ENCODE results near the gene HOXD8. TPM values are rescaled to one million over a fixed set of nuclear protein-coding genes. Genes with fewer than 3 reads are reported as not detected.

Gene HOXD8
- polyA plus RNA-seq, 1 donor from 2014 or later = not detected

DNA sequence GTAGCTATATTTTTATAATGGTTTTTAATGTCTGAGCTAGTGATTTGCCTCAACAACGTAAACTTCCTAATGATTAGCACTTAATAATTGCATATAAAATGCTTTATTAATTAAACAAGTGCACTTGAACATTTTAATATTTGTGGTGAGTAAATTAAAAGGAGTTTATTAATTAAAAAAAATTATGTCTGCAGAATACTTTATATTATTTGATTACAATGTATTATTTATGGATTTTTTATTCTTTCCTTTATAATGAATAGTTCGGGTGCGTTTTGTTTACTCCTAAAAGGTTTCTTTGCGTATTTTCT lies 2.3 kb downstream of the HOXD8 start:
- Mint-ChIP-seq H3K4me1 (peaks cover 13 to 21% (median 15%) of the 10 kb centered on the region in 3 donors), H3K27me3 (peaks cover 76% of the 10 kb centered on the region), H3K9me3 (peaks cover 0 to 5% (median 0%) of the 10 kb centered on the region in 3 donors), H3K36me3 (no peaks in the 10 kb centered on the region), H3K27ac (peak overlapping the region; percentile 10 to 97 (median 76)), H3K4me3 (peak overlapping the region in 2 of 4 donors; percentile 8 to 67)

DNA sequence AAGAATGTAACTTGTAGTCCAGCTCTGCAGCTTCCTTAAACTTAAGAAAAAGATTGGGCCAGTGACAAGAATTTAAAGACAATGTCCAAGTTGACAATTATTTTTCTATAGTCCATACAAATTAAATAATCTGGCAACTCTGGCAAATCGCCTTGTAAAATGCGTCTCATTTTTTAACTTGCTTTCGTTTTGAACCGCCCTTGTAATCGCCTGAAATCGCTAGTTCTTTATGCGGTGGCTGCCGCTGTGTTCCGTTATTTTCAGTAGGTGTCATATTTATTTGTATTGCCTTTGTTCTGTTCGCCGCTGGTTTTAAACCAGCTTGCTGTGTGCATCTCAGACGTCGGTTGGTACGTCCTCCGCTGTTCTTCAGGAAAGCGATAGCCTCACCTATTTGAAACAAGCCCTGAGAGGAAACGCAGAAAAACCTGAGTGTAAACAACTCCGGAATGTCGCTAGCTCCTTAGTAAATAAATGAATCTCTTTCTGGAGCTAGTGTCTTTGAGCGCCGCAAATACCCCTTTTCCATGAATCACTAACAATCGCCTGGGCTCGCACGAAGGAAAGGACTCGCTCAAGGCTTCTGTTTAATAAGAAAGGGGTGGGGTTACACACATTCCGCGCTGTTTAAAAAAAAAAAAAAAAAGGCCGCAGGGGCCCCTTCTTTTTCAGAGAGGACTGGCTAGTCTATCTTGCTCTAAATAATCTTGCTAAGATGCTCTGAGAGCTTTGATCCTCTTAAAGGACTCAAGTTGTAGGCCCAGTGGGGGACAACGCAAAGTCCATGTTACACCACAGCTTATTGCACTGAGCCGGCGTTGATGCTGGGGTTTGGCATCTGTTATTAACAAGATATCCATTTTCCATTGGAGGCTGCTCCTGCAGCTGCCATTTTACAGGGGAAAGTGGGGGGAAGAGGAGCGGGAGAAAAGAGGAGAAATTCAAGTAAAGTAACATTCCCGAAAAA lies 3.0 kb downstream of the HOXD8 start:
- peaks cover 0 to 9% (median 0%) of the 10 kb centered on the region in 3 donors for H3K9me3 Mint-ChIP-seq
- peak overlapping the region; percentile 64 to 97 (median 76) for H3K27ac Mint-ChIP-seq
- H3K4me1 Mint-ChIP-seq = peaks cover 13 to 16% (median 16%) of the 10 kb centered on the region in 3 donors
- peaks cover 76% of the 10 kb centered on the region for H3K27me3 Mint-ChIP-seq
- no peaks in the 10 kb centered on the region for H3K36me3 Mint-ChIP-seq
- H3K4me3 Mint-ChIP-seq = peak overlapping the region; percentile 13 to 82 (median 74)

DNA sequence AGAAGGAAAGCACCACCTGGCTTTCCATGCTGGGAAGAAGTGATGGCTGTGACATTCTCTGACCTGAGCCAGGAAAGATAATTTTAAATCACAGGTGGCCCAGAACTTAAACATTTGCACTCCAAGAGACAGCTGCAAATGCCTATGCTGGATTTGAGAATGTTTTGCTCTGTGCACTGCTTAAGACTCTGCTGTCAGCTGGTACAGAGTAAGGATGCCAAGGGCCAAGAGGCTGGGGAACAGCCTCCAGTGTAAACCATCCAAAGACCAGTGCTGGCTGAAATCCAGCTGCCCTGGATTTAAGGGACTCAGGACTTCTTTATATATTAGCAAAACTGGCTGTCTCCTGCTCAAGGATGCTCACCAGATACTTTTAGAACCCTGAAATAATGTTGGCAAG lies 3.9 kb downstream of the HOXD8 start:
- peaks cover 13 to 18% (median 13%) of the 10 kb centered on the region in 3 donors for H3K4me1 Mint-ChIP-seq

DNA sequence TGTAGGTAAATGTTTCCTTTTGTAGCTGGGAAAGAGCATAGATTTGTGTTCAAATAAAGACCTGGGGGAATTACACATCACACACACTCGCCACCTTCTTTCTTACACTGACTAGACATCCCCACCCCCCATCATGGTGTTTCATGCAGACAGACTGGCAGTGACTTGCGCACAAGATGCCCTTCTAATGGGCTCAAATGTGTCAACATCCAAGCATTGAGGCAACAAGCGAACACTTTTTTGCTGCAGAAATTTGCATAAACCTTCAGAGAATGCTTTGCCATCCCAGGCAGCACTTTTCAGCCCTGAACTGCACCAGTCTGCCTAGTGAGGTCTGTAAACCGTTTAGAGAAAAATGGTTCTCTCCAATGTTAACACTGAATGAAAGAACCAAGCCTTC lies 4.5 kb downstream of the HOXD8 start:
- Mint-ChIP-seq H3K27ac (peak overlapping the region in 1 of 3 donors; percentile 76), H3K4me3 (peak overlapping the region in 1 of 4 donors; percentile 13), H3K36me3 (peaks cover 1% of the 10 kb centered on the region), H3K4me1 (peaks cover 13 to 24% (median 16%) of the 10 kb centered on the region in 3 donors), H3K9me3 (peaks cover 0 to 9% (median 5%) of the 10 kb centered on the region in 3 donors), H3K27me3 (peaks cover 76% of the 10 kb centered on the region)

More for the DNA sequence above, 3.9 kb downstream of the HOXD8 start:
- H3K36me3 Mint-ChIP-seq = peaks cover 1% of the 10 kb centered on the region
- peak overlapping the region in 1 of 4 donors; percentile 28 for H3K4me3 Mint-ChIP-seq
- peak overlapping the region in 1 of 3 donors; percentile 76 for H3K27ac Mint-ChIP-seq
- peaks cover 77% of the 10 kb centered on the region for H3K27me3 Mint-ChIP-seq
- H3K9me3 Mint-ChIP-seq = peaks cover 0 to 9% (median 2%) of the 10 kb centered on the region in 3 donors

DNA sequence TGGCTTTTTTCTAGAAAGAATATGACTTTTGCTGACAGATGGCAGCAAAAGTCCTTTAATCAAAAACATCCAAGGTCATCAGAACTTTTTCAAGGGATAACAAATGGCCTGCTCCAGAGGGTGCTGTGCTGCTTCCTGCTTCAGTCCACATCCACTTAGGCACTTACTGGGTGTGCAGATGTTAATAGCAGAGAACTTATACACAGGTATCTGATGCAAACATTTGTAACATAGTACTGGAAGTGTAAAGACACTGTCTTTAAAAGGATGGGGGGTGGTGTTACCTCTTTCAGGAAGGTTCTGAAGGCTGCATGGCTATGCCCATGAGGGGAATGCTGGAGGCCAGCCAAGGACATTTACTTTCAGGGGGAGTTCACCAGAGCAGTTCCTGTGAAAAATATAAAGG lies 5.5 kb downstream of the HOXD8 start:
- Mint-ChIP-seq H3K4me1 (peaks cover 15 to 28% (median 20%) of the 10 kb centered on the region in 3 donors), H3K9me3 (peaks cover 0 to 15% (median 5%) of the 10 kb centered on the region in 3 donors), H3K4me3 (peak overlapping the region in 2 of 4 donors; percentile 47 to 73), H3K36me3 (peaks cover 1% of the 10 kb centered on the region), H3K27ac (peak overlapping the region in 1 of 3 donors; percentile 76), H3K27me3 (peaks cover 78% of the 10 kb centered on the region)

DNA sequence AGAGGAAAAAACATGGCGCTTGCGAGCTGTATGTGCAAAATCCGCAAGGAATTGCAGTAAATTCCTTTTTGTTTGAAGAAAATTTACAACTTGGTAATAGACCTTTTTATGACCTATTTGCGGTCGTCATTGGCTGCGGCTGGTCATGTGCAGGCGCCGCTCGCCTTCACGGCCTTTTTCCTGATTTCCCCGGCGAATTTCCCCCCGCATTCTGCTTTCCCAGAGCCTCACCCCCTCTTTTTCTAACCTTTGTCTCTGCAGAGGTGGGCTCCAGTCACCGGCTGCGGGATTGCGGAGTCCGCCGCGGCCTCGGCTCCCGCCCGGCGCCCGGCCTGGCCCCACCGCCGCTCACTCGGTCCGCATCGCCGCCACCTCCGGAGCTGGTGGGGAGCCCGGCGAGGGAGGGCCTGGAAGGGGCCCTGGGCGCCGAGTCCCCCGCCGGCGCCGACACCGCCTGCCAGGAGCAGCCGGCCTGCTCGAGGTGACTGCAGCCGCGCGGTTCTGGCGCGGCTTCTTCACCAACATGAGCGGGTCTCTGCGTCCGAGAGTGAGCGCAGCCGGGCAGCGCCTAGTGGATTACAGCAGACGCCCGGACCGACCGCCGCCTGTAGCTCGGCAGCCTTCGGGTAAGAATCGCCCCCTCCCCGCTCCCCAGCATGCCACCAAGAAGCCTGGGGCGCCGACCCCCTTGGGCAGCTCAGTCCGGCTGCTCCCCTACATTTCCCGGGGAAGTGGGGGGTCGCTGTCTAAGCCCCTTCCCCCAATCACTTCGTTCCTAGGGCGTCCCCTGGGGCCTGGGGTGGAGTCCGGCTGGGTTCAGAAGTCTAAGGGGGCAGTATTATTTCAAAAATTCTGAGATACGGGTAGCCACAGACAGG lies 7.1 kb downstream of the HOXD8 start:
- H3K4me1 Mint-ChIP-seq = peaks cover 22 to 24% (median 22%) of the 10 kb centered on the region in 3 donors
- peaks cover 76% of the 10 kb centered on the region for H3K27me3 Mint-ChIP-seq
- H3K9me3 Mint-ChIP-seq = peaks cover 0 to 15% (median 5%) of the 10 kb centered on the region in 3 donors
- H3K27ac Mint-ChIP-seq = peak overlapping the region in 2 of 3 donors; percentile 57 to 76
- H3K4me3 Mint-ChIP-seq = peak overlapping the region in 3 of 4 donors; percentile 17 to 83 (median 79)
- H3K36me3 Mint-ChIP-seq = peaks cover 4% of the 10 kb centered on the region

DNA sequence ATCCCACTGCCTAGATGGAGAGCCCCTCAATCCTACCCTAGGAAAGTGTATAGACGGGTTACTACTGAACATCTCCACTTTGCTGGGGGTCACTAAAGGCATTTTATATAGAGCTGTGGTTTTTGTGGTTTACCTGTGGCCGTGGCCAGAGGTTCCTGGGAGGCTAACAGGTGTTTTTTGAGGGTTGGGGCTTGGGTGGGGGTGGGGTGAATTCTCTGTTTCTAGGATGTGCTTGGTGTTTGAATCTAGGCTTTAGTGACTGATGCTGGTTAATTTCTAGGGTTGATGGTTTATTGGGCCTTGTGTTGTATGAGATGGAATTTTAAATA lies 7.7 kb downstream of the HOXD8 start:
- Mint-ChIP-seq H3K4me1 (peaks cover 21 to 22% (median 22%) of the 10 kb centered on the region in 3 donors), H3K36me3 (peaks cover 4% of the 10 kb centered on the region), H3K9me3 (peaks cover 0 to 16% (median 5%) of the 10 kb centered on the region in 3 donors), H3K27ac (peak overlapping the region; percentile 39 to 57 (median 47)), H3K27me3 (peaks cover 72% of the 10 kb centered on the region), H3K4me3 (peak overlapping the region in 3 of 4 donors; percentile 17 to 72 (median 63))

DNA sequence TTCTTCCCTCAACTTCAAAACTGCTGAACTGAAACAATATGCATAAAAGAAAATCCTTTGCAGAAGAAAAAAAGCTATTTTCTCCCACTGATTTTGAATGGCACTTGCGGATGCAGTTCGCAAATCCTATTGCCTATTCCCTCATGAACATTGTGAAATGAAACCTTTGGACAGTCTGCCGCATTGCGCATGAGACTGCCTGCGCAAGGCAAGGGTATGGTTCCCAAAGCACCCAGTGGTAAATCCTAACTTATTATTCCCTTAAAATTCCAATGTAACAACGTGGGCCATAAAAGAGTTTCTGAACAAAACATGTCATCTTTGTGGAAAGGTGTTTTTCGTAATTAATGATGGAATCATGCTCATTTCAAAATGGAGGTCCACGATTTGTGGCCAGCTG lies 8.4 kb downstream of the HOXD8 start:
- Mint-ChIP-seq H3K36me3 (peaks cover 4% of the 10 kb centered on the region), H3K9me3 (peaks cover 0 to 14% (median 5%) of the 10 kb centered on the region in 3 donors), H3K27me3 (peaks cover 66% of the 10 kb centered on the region), H3K27ac (peak overlapping the region in 2 of 3 donors; percentile 47 to 88), H3K4me1 (peaks cover 18 to 19% (median 18%) of the 10 kb centered on the region in 3 donors), H3K4me3 (peak overlapping the region in 1 of 4 donors; percentile 17)

DNA sequence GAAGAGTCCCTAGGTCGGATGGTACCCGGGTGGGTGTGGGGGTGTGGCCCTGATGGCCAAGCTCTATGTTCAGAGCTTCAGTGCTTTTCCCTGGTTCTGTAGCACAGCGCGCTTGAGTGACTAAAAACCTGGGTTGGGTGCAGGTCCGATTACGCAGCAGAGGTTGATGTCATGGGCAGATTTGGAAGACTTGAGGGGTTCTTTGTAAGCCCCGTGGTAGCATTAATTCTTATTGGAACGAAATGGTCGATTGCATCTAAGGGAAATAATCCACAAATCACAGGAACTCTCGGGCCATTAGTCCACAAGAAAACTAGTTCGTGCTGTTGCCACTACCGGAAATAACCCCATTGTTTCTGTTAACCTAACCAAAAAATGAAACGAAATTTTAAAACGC lies 9.0 kb downstream of the HOXD8 start:
- H3K9me3 Mint-ChIP-seq = peaks cover 0 to 14% (median 5%) of the 10 kb centered on the region in 3 donors
- peak overlapping the region; percentile 20 to 88 (median 73) for H3K27ac Mint-ChIP-seq
- peaks cover 62% of the 10 kb centered on the region for H3K27me3 Mint-ChIP-seq
- H3K4me3 Mint-ChIP-seq = peak overlapping the region in 2 of 4 donors; percentile 17 to 27
- peaks cover 4% of the 10 kb centered on the region for H3K36me3 Mint-ChIP-seq
- peaks cover 18 to 19% (median 18%) of the 10 kb centered on the region in 3 donors for H3K4me1 Mint-ChIP-seq

DNA sequence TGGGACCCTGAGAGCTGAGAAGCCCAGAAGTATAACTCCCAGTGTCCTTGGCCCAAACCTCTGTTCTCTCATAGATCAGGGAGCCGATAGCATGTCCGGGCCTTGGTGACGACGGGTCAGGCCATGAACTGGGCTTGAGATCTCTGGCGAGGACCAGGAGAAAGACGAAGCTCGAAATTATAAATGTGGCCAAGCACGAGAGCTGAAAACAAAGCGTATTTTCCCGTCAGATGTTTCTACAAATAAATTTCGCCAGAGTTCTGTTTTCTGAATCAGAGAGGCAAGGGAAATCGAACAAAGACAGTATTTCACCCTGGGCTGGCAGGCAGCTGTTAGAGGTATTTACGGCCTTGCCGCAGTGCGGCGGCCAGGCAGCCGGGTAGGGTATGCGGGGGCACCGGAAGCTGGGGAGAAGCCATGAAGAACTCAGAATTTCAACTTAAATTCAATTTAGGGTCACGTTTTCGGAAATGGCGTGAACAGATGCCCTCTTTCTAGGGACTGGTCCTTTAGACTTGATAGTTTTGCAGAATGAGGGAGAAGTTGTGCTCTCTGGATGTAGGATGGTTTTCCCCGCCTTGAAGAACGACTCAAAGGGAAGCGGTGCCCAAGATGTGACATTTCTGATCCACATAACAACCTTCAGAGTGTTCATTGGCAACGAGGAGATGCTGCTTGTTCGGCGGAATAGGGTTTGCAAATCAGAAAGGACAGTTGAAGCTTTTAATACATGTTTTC lies 9.6 kb downstream of the HOXD8 start:
- Mint-ChIP-seq H3K4me1 (peaks cover 18 to 19% (median 18%) of the 10 kb centered on the region in 3 donors), H3K4me3 (peak overlapping the region; percentile 17 to 87 (median 50)), H3K36me3 (peaks cover 6% of the 10 kb centered on the region), H3K27ac (peak overlapping the region; percentile 20 to 85 (median 73)), H3K27me3 (peaks cover 61% of the 10 kb centered on the region), H3K9me3 (peaks cover 0 to 16% (median 5%) of the 10 kb centered on the region in 3 donors)

DNA sequence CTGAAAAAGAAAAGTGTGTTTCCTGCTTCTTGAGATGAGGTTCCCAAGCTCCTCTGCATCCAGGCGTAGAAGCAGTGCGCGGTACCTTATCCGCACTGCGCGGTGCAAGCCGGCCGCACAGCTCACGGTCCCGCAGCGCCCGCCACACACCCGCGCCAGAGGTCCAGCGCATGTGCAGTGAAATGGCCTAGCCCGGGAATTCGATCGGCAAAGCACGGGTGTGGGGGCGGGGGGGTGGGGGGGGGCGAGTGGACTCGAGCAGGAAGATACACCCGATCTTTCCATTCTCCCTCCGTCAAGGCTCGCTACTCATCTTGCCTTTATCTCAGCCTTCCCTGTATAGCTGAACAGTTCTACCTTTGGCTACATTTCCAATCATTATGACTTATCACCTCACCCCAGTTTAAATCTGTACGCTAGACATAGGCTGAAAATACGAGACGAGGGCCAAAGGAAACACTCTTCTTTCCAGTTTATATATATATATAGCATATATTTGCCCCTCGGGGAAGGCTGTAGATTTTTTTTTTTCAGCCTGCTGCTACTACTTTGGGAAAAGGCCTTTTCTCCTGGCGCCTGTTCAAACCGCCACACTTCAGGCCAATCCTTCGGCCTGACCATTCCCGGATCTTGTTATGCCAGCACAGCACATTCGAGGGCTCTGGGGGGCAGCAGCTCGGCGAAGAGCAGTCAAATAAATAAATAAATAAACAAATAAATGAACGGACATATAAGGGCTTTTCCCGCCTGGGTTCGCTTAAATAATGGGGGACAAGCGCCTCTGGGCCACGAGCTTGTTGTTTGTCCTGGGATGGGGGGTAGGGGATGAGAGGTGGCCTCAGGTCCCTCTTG lies 10.4 kb downstream of the HOXD8 start:
- peaks cover 7% of the 10 kb centered on the region for H3K36me3 Mint-ChIP-seq
- H3K4me1 Mint-ChIP-seq = peaks cover 18 to 19% (median 18%) of the 10 kb centered on the region in 3 donors
- H3K27ac Mint-ChIP-seq = peak overlapping the region; percentile 20 to 76 (median 73)
- H3K9me3 Mint-ChIP-seq = peaks cover 0 to 17% (median 5%) of the 10 kb centered on the region in 3 donors
- H3K4me3 Mint-ChIP-seq = peak overlapping the region; percentile 30 to 87 (median 56)
- H3K27me3 Mint-ChIP-seq = peaks cover 59% of the 10 kb centered on the region

DNA sequence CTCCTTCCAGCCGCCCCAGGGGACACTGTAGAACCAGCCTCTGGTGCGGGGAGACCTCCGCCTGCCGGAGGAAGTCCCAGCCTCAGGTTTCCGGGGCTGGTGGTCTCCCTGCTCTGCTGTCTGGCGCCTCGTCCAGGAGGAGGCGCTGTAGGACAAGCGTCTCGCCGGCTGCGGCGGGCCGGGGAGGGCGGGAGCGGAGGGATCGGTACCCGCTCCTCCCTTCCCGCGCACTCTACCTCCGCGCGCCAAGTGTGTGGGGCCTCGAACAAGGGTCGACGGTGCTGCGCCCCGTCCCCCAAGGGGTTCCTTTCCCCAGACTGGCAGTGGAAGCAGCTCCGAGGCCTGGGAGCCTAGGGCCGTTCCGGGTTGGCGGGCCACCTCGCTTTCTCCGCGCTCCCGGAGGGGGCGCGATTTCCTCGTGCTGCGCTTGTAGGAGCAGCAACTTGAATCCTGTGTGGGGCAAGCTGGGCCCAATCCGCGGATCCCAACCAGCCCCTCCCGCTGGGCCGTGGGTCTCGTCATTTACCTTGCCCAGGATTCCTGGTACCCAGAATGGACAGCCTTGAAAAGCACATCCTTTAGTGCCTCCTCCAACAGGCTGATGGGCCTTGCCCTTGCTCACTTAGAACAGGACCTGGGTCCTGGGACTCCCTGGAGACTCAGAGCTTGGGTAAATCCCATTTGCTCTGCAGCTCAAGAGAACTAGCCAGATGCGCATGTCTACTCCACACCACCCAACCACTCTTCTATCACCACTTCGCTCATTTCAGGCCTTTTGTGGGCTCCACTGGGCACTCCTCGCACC lies 11.2 kb downstream of the HOXD8 start:
- peak overlapping the region in 2 of 3 donors; percentile 16 to 76 for H3K27ac Mint-ChIP-seq
- H3K4me3 Mint-ChIP-seq = peak overlapping the region; percentile 48 to 84 (median 70)
- H3K27me3 Mint-ChIP-seq = peaks cover 56% of the 10 kb centered on the region
- peaks cover 7% of the 10 kb centered on the region for H3K36me3 Mint-ChIP-seq
- H3K4me1 Mint-ChIP-seq = peaks cover 12 to 17% (median 16%) of the 10 kb centered on the region in 3 donors
- H3K9me3 Mint-ChIP-seq = peaks cover 0 to 17% (median 5%) of the 10 kb centered on the region in 3 donors
